GM23338 (cell line): ENCODE data around the gene PRR13. TPM values are rescaled to one million over a fixed set of nuclear protein-coding genes. Genes with fewer than 3 reads are reported as not detected.

Experiments
- ATAC-seq: fragments of 200-7000 bp; cut with Tn5 transposase; 3 replicates; pipeline ENCODE4 v1.9.1; 2020
- DNase-seq: peaks from one replicate; pipeline ENCODE4 v3.0.0-alpha.2; 2015; ENCODE audit warnings: low spot score
- H2AFZ ChIP-seq: fragments of 200-600 bp; sonication (generic); 2 replicates; pipeline ENCODE4 v1.8.0; 2016; ENCODE audit warnings: antibody characterized with exemption, mild to moderate bottlenecking, moderate library complexity
- H3F3A ChIP-seq: fragments of 200-600 bp; sonication (generic); replicated peaks from 2 replicates; pipeline ENCODE4 v1.8.0; 2017; ENCODE audit warnings: antibody characterized with exemption, mixed run types, low read depth
- H3K27ac ChIP-seq: fragments of 200-600 bp; sonication (generic); 2 replicates; pipeline ENCODE4 v1.6.1; 2016; ENCODE audit warnings: low read depth
- H3K27me3 ChIP-seq: fragments of 200-600 bp; sonication (generic); 2 replicates; pipeline ENCODE4 v1.8.0; 2016; ENCODE audit warnings: mild to moderate bottlenecking, mixed run types, moderate library complexity; ENCODE audit not compliant: insufficient read depth
- H3K36me3 ChIP-seq: fragments of 200-600 bp; sonication (generic); 2 replicates; pipeline ENCODE4 v1.8.0; 2016; ENCODE audit warnings: mild to moderate bottlenecking; ENCODE audit not compliant: insufficient read depth
- H3K4me1 ChIP-seq: fragments of 200-600 bp; sonication (generic); 2 replicates; pipeline ENCODE4 v1.8.0; 2016; ENCODE audit warnings: mild to moderate bottlenecking, moderate library complexity; ENCODE audit not compliant: insufficient read depth
- H3K4me2 ChIP-seq: fragments of 200-600 bp; sonication (generic); 2 replicates; pipeline ENCODE4 v1.7.1; 2017; ENCODE audit warnings: mixed run types
- H3K4me3 ChIP-seq: fragments of 200-600 bp; sonication (generic); 2 replicates; pipeline ENCODE4 v1.6.1; 2016; ENCODE audit warnings: mixed run types
- H3K79me2 ChIP-seq: fragments of 200-600 bp; sonication (generic); replicated peaks from 2 replicates; pipeline ENCODE4 v1.8.0; 2017; ENCODE audit warnings: mild to moderate bottlenecking; ENCODE audit not compliant: insufficient read depth
- H3K9me2 ChIP-seq: fragments of 200-600 bp; sonication (generic); 2 replicates; pipeline ENCODE4 v1.8.0; 2017; ENCODE audit not compliant: insufficient read depth
- H4K20me1 ChIP-seq: fragments of 200-600 bp; sonication (generic); replicated peaks from 2 replicates; pipeline ENCODE4 v1.8.0; 2017; ENCODE audit warnings: mild to moderate bottlenecking; ENCODE audit not compliant: insufficient read depth
- H3K27ac Mint-ChIP-seq: 2 replicates; pipeline ENCODE4 v1.8.0; 2020; ENCODE audit warnings: inconsistent platforms, mild to moderate bottlenecking, moderate library complexity, mixed read lengths
- H3K27me3 Mint-ChIP-seq: 3 replicates; pipeline ENCODE4 v1.8.0; 2022; ENCODE audit warnings: low read depth, mild to moderate bottlenecking, moderate library complexity, mixed read lengths, inconsistent platforms; ENCODE audit not compliant: insufficient read depth, poor library complexity
- H3K36me3 Mint-ChIP-seq: 3 replicates; pipeline ENCODE4 v1.8.0; 2021; ENCODE audit warnings: low read depth, mild to moderate bottlenecking, inconsistent platforms, moderate library complexity, mixed read lengths
- H3K4me1 Mint-ChIP-seq: 3 replicates; pipeline ENCODE4 v1.8.0; 2020; ENCODE audit warnings: mild to moderate bottlenecking, inconsistent platforms, mixed read lengths
- H3K4me3 Mint-ChIP-seq: 3 replicates; pipeline ENCODE4 v1.8.0; 2021; ENCODE audit warnings: moderate library complexity, mild to moderate bottlenecking, inconsistent platforms, mixed read lengths
- H3K9me3 Mint-ChIP-seq: 3 replicates; pipeline ENCODE4 v1.8.0; 2020; ENCODE audit warnings: moderate library complexity, mild to moderate bottlenecking, inconsistent platforms, mixed read lengths
- CREB1 ChIP-seq: fragments of 250-450 bp; sonication (Bioruptor Pico); IDR thresholded peaks from 2 replicates; pipeline ENCODE4 v1.5.0; 2020; ENCODE audit warnings: low read depth, mild to moderate bottlenecking, moderate library complexity
- EZH2 ChIP-seq: fragments of 200-600 bp; sonication (generic); IDR thresholded peaks from one replicate; pipeline ENCODE4 v1.8.0; 2017; ENCODE audit warnings: antibody characterized with exemption, mild to moderate bottlenecking, low read depth; ENCODE audit not compliant: unreplicated experiment
- EZH2phosphoT487 ChIP-seq: fragments of 200-600 bp; sonication (generic); IDR thresholded peaks from one replicate; pipeline ENCODE4 v1.8.1; 2018; ENCODE audit warnings: antibody characterized with exemption; ENCODE audit not compliant: unreplicated experiment
- POLR2AphosphoS5 ChIP-seq: IDR thresholded peaks from 2 replicates; pipeline ENCODE4 v1.6.1; 2016; ENCODE audit warnings: antibody characterized with exemption, low read depth
- ZNF114 ChIP-seq: fragments of 250-450 bp; sonication (Bioruptor Pico); IDR thresholded peaks from 2 replicates; pipeline ENCODE4 v1.5.0; 2020; ENCODE audit warnings: mild to moderate bottlenecking, moderate library complexity
- ZNF331 ChIP-seq: fragments of 250-450 bp; sonication (Bioruptor Pico); IDR thresholded peaks from 2 replicates; pipeline ENCODE4 v1.5.0; 2020; ENCODE audit warnings: low read depth, mild to moderate bottlenecking, moderate library complexity
- polyA plus RNA-seq: library from polyadenylated mRNA; unstranded; fragments of >200 nt; fragmentation: Nextera tagmentation; extraction: Ambion mirVana; gene quantifications from 2 replicates; pipeline ENCODE4 v1.2.1, GENCODE V29; 2016
- total RNA-seq: library from RNA; depleted of rRNA; stranded (reverse); fragments of >200 nt; shearing (Covaris generic); gene quantifications from 2 replicates; pipeline ENCODE4 v1.2.3, GENCODE V29; 2014
- TF ChIP-seq, protein P1 (sequence below), 2 experiments: fragments of 200-600 bp in 1 of 2; sonication (generic) in 1 of 2; conservative IDR thresholded peaks; 2 replicates each; pipeline versions ENCODE4 v1.5.1 to v1.6.1; 2016 to 2017; ENCODE audit warnings: antibody characterized with exemption in 2 of 2, low read depth in 2 of 2, mild to moderate bottlenecking in 2 of 2, moderate library complexity in 1 of 2
- TF ChIP-seq, protein P2 (sequence below): fragments of 250-450 bp; sonication (Bioruptor Pico); IDR thresholded peaks from 2 replicates; pipeline ENCODE4 v1.5.0; 2020; ENCODE audit warnings: mild to moderate bottlenecking, moderate library complexity

PRR13 gene
- total and polyA plus RNA-seq, 2 experiments from 2014 or later: 70.5 to 303 TPM

DNA sequence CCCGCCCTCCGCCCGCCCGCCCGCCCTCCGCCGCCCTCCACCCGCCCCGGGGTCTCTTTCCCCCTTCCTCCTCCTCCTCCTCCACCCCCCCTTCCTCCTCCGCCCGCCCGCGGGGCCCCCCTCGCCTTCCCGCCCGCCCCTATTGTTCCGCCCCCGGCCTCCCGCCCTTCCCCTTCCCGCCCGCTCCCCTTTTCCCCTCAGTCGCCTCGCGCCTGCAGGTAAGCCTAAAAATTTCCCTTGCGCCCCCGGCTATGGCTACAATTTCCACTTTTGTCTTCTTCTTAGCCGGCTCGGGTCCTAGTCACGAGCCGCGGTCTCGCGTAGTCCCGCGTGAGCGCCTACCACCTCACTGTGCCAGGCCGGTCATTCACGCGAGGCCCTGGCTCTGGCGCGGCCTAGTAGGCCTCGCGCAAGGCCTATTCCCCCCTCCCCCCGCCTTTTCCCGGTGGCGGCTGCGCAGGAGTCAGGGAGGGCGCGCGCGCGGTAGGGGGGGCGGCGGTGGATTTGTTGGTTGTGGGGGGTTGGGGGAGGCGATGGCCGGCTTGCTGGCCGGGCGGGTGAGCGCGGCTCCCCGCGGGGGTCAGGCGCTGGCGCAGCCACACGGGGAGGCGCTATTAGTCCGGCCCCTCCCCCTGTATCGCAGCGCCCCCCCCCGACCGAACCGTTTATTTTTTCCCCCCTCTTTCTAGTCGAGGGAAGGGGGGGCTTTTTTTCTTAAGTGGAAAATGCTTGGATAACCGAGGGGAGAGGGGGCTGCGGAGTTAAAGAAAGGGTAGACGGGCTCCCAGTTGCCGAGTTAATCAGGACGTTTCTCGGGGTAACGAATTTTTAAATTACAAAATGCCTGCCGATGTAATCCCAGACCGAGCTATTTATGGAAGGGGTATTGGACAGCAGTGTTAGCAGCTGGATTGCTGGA lies 10.9 kb downstream of the PRR13 start:
- Histone ChIP-seq H4K20me1 (peaks cover 47% of the 10 kb centered on the region), H3K79me2 (peaks cover 53% of the 10 kb centered on the region), H3K4me3 (peak overlapping the region; percentile 77), H3K4me2 (peak overlapping the region; percentile 77), H3K27me3 (no peaks in the 10 kb centered on the region), H2AFZ (no peak overlapping the region), H3K27ac (peak overlapping the region; percentile 98), H3K4me1 (peaks cover 9% of the 10 kb centered on the region; the same call in 1 of the 2 replicates), H3F3A (peaks cover 34% of the 10 kb centered on the region), H3K9me2 (no peaks in the 10 kb centered on the region), H3K36me3 (peaks cover 38% of the 10 kb centered on the region)
- ATAC-seq (peak; percentile 68), DNase-seq (peak; percentile 86)
- TF ChIP-seq POLR2AphosphoS5 (peak; percentile 29), ZNF331 (CRISPR knock-in tag) (no peak), EZH2phosphoT487 (no peak), CREB1 (peak; percentile 43), ZNF114 (no peak), EZH2 (no peak)
- TF ChIP-seq, protein P1, sequence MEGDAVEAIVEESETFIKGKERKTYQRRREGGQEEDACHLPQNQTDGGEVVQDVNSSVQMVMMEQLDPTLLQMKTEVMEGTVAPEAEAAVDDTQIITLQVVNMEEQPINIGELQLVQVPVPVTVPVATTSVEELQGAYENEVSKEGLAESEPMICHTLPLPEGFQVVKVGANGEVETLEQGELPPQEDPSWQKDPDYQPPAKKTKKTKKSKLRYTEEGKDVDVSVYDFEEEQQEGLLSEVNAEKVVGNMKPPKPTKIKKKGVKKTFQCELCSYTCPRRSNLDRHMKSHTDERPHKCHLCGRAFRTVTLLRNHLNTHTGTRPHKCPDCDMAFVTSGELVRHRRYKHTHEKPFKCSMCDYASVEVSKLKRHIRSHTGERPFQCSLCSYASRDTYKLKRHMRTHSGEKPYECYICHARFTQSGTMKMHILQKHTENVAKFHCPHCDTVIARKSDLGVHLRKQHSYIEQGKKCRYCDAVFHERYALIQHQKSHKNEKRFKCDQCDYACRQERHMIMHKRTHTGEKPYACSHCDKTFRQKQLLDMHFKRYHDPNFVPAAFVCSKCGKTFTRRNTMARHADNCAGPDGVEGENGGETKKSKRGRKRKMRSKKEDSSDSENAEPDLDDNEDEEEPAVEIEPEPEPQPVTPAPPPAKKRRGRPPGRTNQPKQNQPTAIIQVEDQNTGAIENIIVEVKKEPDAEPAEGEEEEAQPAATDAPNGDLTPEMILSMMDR (conservative IDR thresholded peaks at IDR 0.05; ENCODE audit: low read depth in 2 of 2): peak; percentile 43 to 48
- TF ChIP-seq, protein P2, sequence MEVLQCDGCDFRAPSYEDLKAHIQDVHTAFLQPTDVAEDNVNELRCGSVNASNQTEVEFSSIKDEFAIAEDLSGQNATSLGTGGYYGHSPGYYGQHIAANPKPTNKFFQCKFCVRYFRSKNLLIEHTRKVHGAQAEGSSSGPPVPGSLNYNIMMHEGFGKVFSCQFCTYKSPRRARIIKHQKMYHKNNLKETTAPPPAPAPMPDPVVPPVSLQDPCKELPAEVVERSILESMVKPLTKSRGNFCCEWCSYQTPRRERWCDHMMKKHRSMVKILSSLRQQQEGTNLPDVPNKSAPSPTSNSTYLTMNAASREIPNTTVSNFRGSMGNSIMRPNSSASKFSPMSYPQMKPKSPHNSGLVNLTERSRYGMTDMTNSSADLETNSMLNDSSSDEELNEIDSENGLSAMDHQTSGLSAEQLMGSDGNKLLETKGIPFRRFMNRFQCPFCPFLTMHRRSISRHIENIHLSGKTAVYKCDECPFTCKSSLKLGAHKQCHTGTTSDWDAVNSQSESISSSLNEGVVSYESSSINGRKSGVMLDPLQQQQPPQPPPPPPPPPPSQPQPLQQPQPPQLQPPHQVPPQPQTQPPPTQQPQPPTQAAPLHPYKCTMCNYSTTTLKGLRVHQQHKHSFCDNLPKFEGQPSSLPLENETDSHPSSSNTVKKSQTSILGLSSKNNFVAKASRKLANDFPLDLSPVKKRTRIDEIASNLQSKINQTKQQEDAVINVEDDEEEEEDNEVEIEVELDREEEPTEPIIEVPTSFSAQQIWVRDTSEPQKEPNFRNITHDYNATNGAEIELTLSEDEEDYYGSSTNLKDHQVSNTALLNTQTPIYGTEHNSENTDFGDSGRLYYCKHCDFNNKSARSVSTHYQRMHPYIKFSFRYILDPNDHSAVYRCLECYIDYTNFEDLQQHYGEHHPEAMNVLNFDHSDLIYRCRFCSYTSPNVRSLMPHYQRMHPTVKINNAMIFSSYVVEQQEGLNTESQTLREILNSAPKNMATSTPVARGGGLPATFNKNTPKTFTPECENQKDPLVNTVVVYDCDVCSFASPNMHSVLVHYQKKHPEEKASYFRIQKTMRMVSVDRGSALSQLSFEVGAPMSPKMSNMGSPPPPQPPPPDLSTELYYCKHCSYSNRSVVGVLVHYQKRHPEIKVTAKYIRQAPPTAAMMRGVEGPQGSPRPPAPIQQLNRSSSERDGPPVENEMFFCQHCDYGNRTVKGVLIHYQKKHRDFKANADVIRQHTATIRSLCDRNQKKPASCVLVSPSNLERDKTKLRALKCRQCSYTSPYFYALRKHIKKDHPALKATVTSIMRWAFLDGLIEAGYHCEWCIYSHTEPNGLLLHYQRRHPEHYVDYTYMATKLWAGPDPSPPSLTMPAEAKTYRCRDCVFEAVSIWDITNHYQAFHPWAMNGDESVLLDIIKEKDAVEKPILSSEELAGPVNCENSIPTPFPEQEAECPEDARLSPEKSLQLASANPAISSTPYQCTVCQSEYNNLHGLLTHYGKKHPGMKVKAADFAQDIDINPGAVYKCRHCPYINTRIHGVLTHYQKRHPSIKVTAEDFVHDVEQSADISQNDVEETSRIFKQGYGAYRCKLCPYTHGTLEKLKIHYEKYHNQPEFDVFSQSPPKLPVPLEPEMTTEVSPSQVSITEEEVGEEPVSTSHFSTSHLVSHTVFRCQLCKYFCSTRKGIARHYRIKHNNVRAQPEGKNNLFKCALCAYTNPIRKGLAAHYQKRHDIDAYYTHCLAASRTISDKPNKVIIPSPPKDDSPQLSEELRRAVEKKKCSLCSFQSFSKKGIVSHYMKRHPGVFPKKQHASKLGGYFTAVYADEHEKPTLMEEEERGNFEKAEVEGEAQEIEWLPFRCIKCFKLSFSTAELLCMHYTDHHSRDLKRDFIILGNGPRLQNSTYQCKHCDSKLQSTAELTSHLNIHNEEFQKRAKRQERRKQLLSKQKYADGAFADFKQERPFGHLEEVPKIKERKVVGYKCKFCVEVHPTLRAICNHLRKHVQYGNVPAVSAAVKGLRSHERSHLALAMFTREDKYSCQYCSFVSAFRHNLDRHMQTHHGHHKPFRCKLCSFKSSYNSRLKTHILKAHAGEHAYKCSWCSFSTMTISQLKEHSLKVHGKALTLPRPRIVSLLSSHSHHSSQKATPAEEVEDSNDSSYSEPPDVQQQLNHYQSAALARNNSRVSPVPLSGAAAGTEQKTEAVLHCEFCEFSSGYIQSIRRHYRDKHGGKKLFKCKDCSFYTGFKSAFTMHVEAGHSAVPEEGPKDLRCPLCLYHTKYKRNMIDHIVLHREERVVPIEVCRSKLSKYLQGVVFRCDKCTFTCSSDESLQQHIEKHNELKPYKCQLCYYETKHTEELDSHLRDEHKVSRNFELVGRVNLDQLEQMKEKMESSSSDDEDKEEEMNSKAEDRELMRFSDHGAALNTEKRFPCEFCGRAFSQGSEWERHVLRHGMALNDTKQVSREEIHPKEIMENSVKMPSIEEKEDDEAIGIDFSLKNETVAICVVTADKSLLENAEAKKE: no peak
- Mint-ChIP-seq H3K4me1 (peaks cover 30% of the 10 kb centered on the region), H3K36me3 (peaks cover 58% of the 10 kb centered on the region), H3K4me3 (peak overlapping the region; percentile 97), H3K27me3 (peaks cover 18% of the 10 kb centered on the region), H3K9me3 (no peaks in the 10 kb centered on the region), H3K27ac (peak overlapping the region; percentile 100)
